Prostate gland (tissue), 2 donors: ENCODE measurements around the gene PSMD13.

ENCODE experiments used
- CTCF ChIP-seq, 4 experiments: fragments of 200-600 bp in 2 of 4; fragments of 450-650 bp in 2 of 4; sonication (generic) in 2 of 4; IDR thresholded peaks; 1 replicate in 3 of 4; 2 replicates in 1 of 4; pipeline ENCODE4 v1.5.1; 2016 to 2019; ENCODE audit warnings: antibody characterized with exemption in 4 of 4, mild to moderate bottlenecking in 2 of 4, moderate library complexity in 2 of 4
- POLR2A ChIP-seq: fragments of 450-650 bp; IDR thresholded peaks from one replicate; pipeline ENCODE4 v1.6.1; 2016; ENCODE audit warnings: antibody characterized with exemption, mild to moderate bottlenecking
- POLR2AphosphoS5 ChIP-seq: sonication (generic); formaldehyde crosslinking; IDR thresholded peaks from one replicate; pipeline ENCODE4 v1.6.1; 2017; ENCODE audit warnings: antibody characterized with exemption

DNA sequence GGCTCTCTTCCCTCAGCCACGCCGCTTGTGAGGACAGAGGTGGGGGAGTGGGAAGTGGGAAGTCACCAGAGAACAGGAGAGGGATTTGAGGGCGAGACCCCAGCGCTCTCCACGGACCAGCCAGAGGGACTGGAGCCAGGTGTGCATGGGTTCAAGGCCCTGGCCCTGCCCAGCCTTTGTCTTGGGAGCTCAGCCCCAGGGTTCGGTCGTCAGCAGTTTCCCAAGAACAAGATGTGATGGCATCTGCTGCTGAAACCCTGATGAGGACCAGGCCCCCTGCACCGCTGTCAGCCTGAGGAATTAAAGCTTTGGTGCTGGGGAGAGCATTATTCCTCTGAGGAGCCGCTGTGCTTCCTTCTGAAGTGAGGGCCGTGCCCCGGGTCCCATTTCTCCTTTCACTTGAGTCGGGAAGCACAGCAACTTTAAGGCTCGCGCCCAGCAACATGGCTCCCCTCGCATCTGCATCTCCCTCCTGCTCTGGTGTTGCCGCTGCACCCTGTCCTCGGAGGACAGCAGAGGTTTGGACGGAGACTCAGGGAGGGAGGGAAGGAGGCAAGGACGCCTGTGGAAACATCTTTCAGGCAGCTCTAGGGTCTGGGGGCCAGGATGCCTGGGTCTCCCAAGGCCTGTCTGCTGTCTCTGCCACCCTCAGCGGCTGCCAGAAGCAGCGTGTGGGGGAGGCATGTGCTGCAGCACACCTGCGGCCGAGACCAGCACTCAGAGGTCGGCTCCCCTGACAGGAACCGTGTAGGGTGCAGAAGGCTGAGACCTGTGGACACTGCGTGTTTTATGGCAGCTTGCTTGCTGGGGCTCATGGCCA, 58.8 kb downstream of the PSMD13 start:
- TF ChIP-seq POLR2A (no peak), CTCF (IDR thresholded peaks at IDR 0.05) (no peak), POLR2AphosphoS5 (no peak)
